ENCODE data around the gene RPL13. TPM values are rescaled to one million over a fixed set of nuclear protein-coding genes. Genes with fewer than 3 reads are reported as not detected.

Gene RPL13
- total and polyA plus RNA-seq, 2 of the 8 experiments (the other 6 are each of a cell fraction or from before 2014, with no cell fraction given), result 2,162 to 7,384 TPM

- Histone ChIP-seq H3K4me3 (ENCODE audit: extremely low read depth in 1 of 4, insufficient read depth in 2 of 4, low read depth in 3 of 4, low read length in 4 of 4) (no peak overlapping the region), H4K91ac (replicated peaks; ENCODE audit: insufficient read length, low read length) (no peak overlapping the region), H2BK20ac (ENCODE audit: low read length) (no peak overlapping the region), H4K8ac (ENCODE audit: extremely low read depth, insufficient read depth, low read length) (no peak overlapping the region), H2BK5ac (ENCODE audit: low read depth, low read length) (no peak overlapping the region), H2BK120ac (replicated peaks; ENCODE audit: low read depth, low read length) (no peak overlapping the region), H3K4me1 (replicated peaks in 1 of 4; ENCODE audit: control insufficient read depth in 3 of 4, insufficient read depth in 4 of 4, low read length in 3 of 4) (peaks cover 0 to 4% (median 3%) of the 10 kb centered on the region in 4 experiments; a peak in 5 of 7 replicates), H2BK12ac (ENCODE audit: low read depth, low read length) (no peak overlapping the region), H2BK15ac (ENCODE audit: low read length) (no peak overlapping the region), H4K20me1 (replicated peaks in 1 of 2; ENCODE audit: control insufficient read depth in 1 of 2, insufficient read depth in 2 of 2, low read length in 2 of 2) (peaks cover 0 to 7% of the 10 kb centered on the region in 2 experiments), H3K79me1 (ENCODE audit: low read depth, low read length) (no peaks in the 10 kb centered on the region), H4K5ac (ENCODE audit: insufficient read length, low read depth, low read length) (no peak overlapping the region), H3K9ac (replicated peaks in 1 of 4; ENCODE audit: extremely low read depth in 1 of 4, low read depth in 3 of 4, low read length in 3 of 4) (no peak overlapping the region), H3K18ac (ENCODE audit: extremely low read depth, low read length) (no peak overlapping the region), H3K23me2 (ENCODE audit: low read depth, low read length) (no peaks in the 10 kb centered on the region; the same call in 1 of the 2 replicates), H3K23ac (ENCODE audit: insufficient read length) (no peak overlapping the region), H2AFZ (ENCODE audit: low read length) (no peak overlapping the region), H3K14ac (ENCODE audit: insufficient read length) (no peak overlapping the region), H3K27me3 (replicated peaks in 1 of 4; ENCODE audit: control insufficient read depth in 3 of 4, extremely low read depth in 1 of 4, insufficient read depth in 3 of 4, low read length in 3 of 4) (no peaks in the 10 kb centered on the region), H3K56ac (replicated peaks; ENCODE audit: insufficient read length, low read depth, low read length) (no peak overlapping the region), H3K9me3 (ENCODE audit: insufficient read depth in 2 of 2, low read depth in 1 of 2, low read length in 1 of 2) (no peaks in the 10 kb centered on the region), H3K4me2 (ENCODE audit: insufficient read depth in 1 of 2, low read depth in 2 of 2, low read length in 2 of 2) (no peak overlapping the region), H3K79me2 (ENCODE audit: control insufficient read depth in 1 of 2, insufficient read depth in 2 of 2, low read length in 2 of 2) (no peaks in the 10 kb centered on the region), H3K36me3 (ENCODE audit: control insufficient read depth in 2 of 4, insufficient read depth in 4 of 4, low read length in 3 of 4) (no peaks in the 10 kb centered on the region), H2AK5ac (ENCODE audit: low read depth, low read length) (no peak overlapping the region), H3K4ac (replicated peaks; ENCODE audit: insufficient read length, low read depth, low read length) (no peak overlapping the region), H3K27ac (ENCODE audit: low read depth, low read length) (no peak overlapping the region)
- TF ChIP-seq BCL11A (IDR thresholded peaks at IDR 0.05; ENCODE audit: low read depth in 2 of 2, low read length in 2 of 2) (no peak), SIX5 (IDR thresholded peaks at IDR 0.05; ENCODE audit: low read depth, low read length) (no peak), RXRA (IDR thresholded peaks at IDR 0.05; ENCODE audit: insufficient read depth, low read depth, low read length) (no peak), SUZ12 (IDR thresholded peaks at IDR 0.05; ENCODE audit: low read length) (no peak), ATF3 (IDR thresholded peaks at IDR 0.05; ENCODE audit: insufficient read depth, low read depth, low read length) (no peak), MAX (IDR thresholded peaks at IDR 0.05) (no peak), MAFK (IDR thresholded peaks at IDR 0.05; ENCODE audit: low read depth, low read length) (no peak), BACH1 (IDR thresholded peaks at IDR 0.05; ENCODE audit: low read length) (no peak), HDAC6 (IDR thresholded peaks at IDR 0.05; ENCODE audit: low read depth, low read length) (no peak)
- ChIA-PET CTCF (ENCODE audit: partially characterized antibody) (no interaction called here), POLR2A (ENCODE audit: partially characterized antibody) (interaction anchor here (0.9 to 2.5 kb wide), 6 partner anchors 9 to 325 kb away, joined by 3 to 8 read pairs (median 4); partner anchors contain the start of gene DPEP1)
- DNase-seq (ENCODE audit: low read depth in 1 of 2, low spot score in 2 of 2), result peak in 1 of 2 experiments; percentile 49
- 88% methylated on average over 15 of the region's 19 CpGs; no CpG with 5 or more reads in 1 of the 2 experiments for WGBS, 2 experiments (ENCODE audit: extremely low coverage in 1 of 2, insufficient coverage in 1 of 2, insufficient read length in 1 of 2, insufficient replicate concordance in 2 of 2, low coverage in 1 of 2, low lambda C conversion rate in 2 of 2, missing lambda C conversion rate in 1 of 2)
- FAIRE-seq, result no peak
Measured at GRCh38 chr16:89596957-89597649, 36.6 kb downstream of the RPL13 start.

Measured in H1 (cell line).